ENCODE measurements around the gene UNC45B. TPM values are rescaled to one million over a fixed set of nuclear protein-coding genes. Genes with fewer than 3 reads are reported as not detected.
"Not testable (repeated sequence)": the region's sequence is repeated elsewhere in the genome, so short reads cannot be mapped to it uniquely, and the experiment has no call there.

Gene UNC45B
- total RNA-seq, 6 experiments from 2014 or later = 0.07 to 0.19 TPM; not detected in 4

- Histone ChIP-seq H3K27me3 (no peaks in the 10 kb centered on the region), H3K27ac (no peak overlapping the region), H3K36me3 (no peaks in the 10 kb centered on the region), H3K9me3 (no peaks in the 10 kb centered on the region), H3K4me3 (no peak overlapping the region), H3K4me1 (no peaks in the 10 kb centered on the region)
- 19% methylated on average over 2 of the region's 2 CpGs for WGBS (ENCODE audit: insufficient coverage, low coverage, low lambda C conversion rate, missing lambda C conversion rate)
- intact Hi-C loops (cut with DNase I) = loop anchor here in 1 of 2 donors (10.0 kb wide), 1 partner anchor 363 kb away; the partner anchor contains the start of gene SLFN12L
- DNase-seq (no peak), ATAC-seq (no peak)
- TF ChIP-seq POLR2A (IDR thresholded peaks at IDR 0.05) = no peak
- no peak for TF ChIP-seq CTCF (IDR thresholded peaks at IDR 0.05)
Observed at GRCh38 chr17:35171834-35172233, 24.2 kb downstream of the UNC45B start.

- not testable (repeated sequence) for H3K9me3 ChIP-seq, H3K27me3 ChIP-seq, H3K4me3 ChIP-seq, H3K36me3 ChIP-seq, ATAC-seq, H3K4me1 ChIP-seq, H3K27ac ChIP-seq
- WGBS (ENCODE audit: insufficient coverage, low coverage, low lambda C conversion rate, missing lambda C conversion rate) = 84% methylated on average over 3 of the region's 3 CpGs
- DNase-seq = peak in 1 of 3 donors; percentile 11
- intact Hi-C loops (cut with DNase I) = loop anchor here in 1 of 2 donors (10.0 kb wide), 1 partner anchor 362 kb away; the partner anchor contains the start of gene SLFN12L
Observed at GRCh38 chr17:35172321-35172720, 24.7 kb downstream of the UNC45B start.

- no peaks in the 10 kb centered on the region for H3K9me3 ChIP-seq
- no peak for TF ChIP-seq CTCF (IDR thresholded peaks at IDR 0.05)
- TF ChIP-seq POLR2A (IDR thresholded peaks at IDR 0.05) = no peak
- 88% methylated on average over 2 of the region's 2 CpGs for WGBS (ENCODE audit: insufficient coverage, low coverage, low lambda C conversion rate, missing lambda C conversion rate)
- no peaks in the 10 kb centered on the region for H3K36me3 ChIP-seq
- intact Hi-C loops (cut with DNase I) = loop anchor here in 1 of 2 donors (10.0 kb wide), 1 partner anchor 360 kb away; the partner anchor contains the start of gene SLFN12L
- DNase-seq = no peak
- H3K4me1 ChIP-seq = no peaks in the 10 kb centered on the region
- no peak overlapping the region for H3K27ac ChIP-seq
- H3K27me3 ChIP-seq = no peaks in the 10 kb centered on the region
- no peak for ATAC-seq
- H3K4me3 ChIP-seq = no peak overlapping the region
Observed at GRCh38 chr17:35174835-35175334, 27.3 kb downstream of the UNC45B start.

GRCh38 chr17:35175638-35176415, 28.2 kb downstream of the UNC45B start:
- no peak overlapping the region for H3K27ac ChIP-seq
- ATAC-seq (no peak), DNase-seq (peak in 1 of 3 donors; percentile 9)
- TF ChIP-seq CTCF (IDR thresholded peaks at IDR 0.05) (no peak), POLR2A (IDR thresholded peaks at IDR 0.05) (no peak)
- H3K27me3 ChIP-seq = no peaks in the 10 kb centered on the region
- no peaks in the 10 kb centered on the region for H3K4me1 ChIP-seq
- no peak overlapping the region for H3K4me3 ChIP-seq
- intact Hi-C loops (cut with DNase I) = loop anchor here in 1 of 2 donors (10.0 kb wide), 1 partner anchor 359 kb away; the partner anchor contains the start of gene SLFN12L
- WGBS (ENCODE audit: insufficient coverage, low coverage, low lambda C conversion rate, missing lambda C conversion rate) = 63% methylated on average over 3 of the region's 9 CpGs
- H3K36me3 ChIP-seq = no peaks in the 10 kb centered on the region
- no peaks in the 10 kb centered on the region for H3K9me3 ChIP-seq

GRCh38 chr17:35176897-35177296, 29.3 kb downstream of the UNC45B start:
- ATAC-seq (no peak), DNase-seq (peak in 1 of 3 donors; percentile 15)
- WGBS (ENCODE audit: insufficient coverage, low coverage, low lambda C conversion rate, missing lambda C conversion rate) = 46% methylated on average over 2 of the region's 8 CpGs
- H3K27ac ChIP-seq = no peak overlapping the region
- no peaks in the 10 kb centered on the region for H3K27me3 ChIP-seq
- no peaks in the 10 kb centered on the region for H3K9me3 ChIP-seq
- H3K36me3 ChIP-seq = no peaks in the 10 kb centered on the region
- TF ChIP-seq POLR2A (IDR thresholded peaks at IDR 0.05) (no peak), CTCF (IDR thresholded peaks at IDR 0.05) (no peak)
- intact Hi-C loops (cut with DNase I) = loop anchor here in 1 of 2 donors (10.0 kb wide), 1 partner anchor 358 kb away; the partner anchor contains the start of gene SLFN12L
- H3K4me3 ChIP-seq = no peak overlapping the region
- H3K4me1 ChIP-seq = no peaks in the 10 kb centered on the region

- H3K27me3 ChIP-seq, H3K4me1 ChIP-seq, H3K4me3 ChIP-seq, H3K36me3 ChIP-seq, H3K9me3 ChIP-seq, ATAC-seq, H3K27ac ChIP-seq: not testable (repeated sequence)
- WGBS (ENCODE audit: insufficient coverage, low coverage, low lambda C conversion rate, missing lambda C conversion rate) = no CpG with 5 or more reads among the region's 5 CpGs
- DNase-seq = peak in 1 of 3 donors; percentile 19
- intact Hi-C loops (cut with DNase I) = loop anchor here in 1 of 2 donors (10.0 kb wide), 1 partner anchor 355 kb away; the partner anchor contains the start of gene SLFN12L
Observed at GRCh38 chr17:35179379-35179778, 31.8 kb downstream of the UNC45B start.
